MCF 10A (cell line): Measurements from ENCODE around the gene FNDC8. TPM values are rescaled to one million over a fixed set of nuclear protein-coding genes. Genes with fewer than 3 reads are reported as not detected.

Source experiments
- BruUV-seq: library from RNA; stranded (reverse); fragments of 400-500 nt; replicated peaks from 2 replicates; lab custom pipeline; 2021; lab: Mats Ljungman, UMichigan
- CTCF ChIA-PET: fragments of 300-600 bp; sonication (Branson Sonifier 250); formaldehyde crosslinking; extraction: SDS; loops from one replicate; lab custom pipeline; 2021; ENCODE audit warnings: antibody characterized with exemption, inconsistent platforms; lab: Yijun Ruan, JAX
- POLR2A ChIA-PET: fragments of 300-600, 350-650 bp; sonication (Branson Sonifier 250); formaldehyde crosslinking; extraction: SDS; loops from one replicate; lab custom pipeline; 2020; ENCODE audit warnings: antibody characterized with exemption, inconsistent platforms; lab: Yijun Ruan, JAX
- DNase-seq: peaks from one replicate; pipeline ENCODE4 v3.0.0-alpha.2; 2018; ENCODE audit not compliant: unreplicated experiment
- H3K27ac Mint-ChIP-seq: one replicate; pipeline ENCODE4 v1.8.0; 2022; ENCODE audit warnings: mild to moderate bottlenecking, low read depth, mixed read lengths; ENCODE audit not compliant: unreplicated experiment
- H3K27me3 Mint-ChIP-seq: one replicate; pipeline ENCODE4 v1.8.0; 2022; ENCODE audit warnings: mixed read lengths; ENCODE audit not compliant: insufficient read depth, unreplicated experiment
- H3K36me3 Mint-ChIP-seq: one replicate; pipeline ENCODE4 v1.8.0; 2022; ENCODE audit warnings: mild to moderate bottlenecking, moderate library complexity, mixed read lengths; ENCODE audit not compliant: insufficient read depth, unreplicated experiment
- H3K4me1 Mint-ChIP-seq: one replicate; pipeline ENCODE4 v1.8.0; 2022; ENCODE audit warnings: mixed read lengths; ENCODE audit not compliant: insufficient read depth, unreplicated experiment
- H3K4me3 Mint-ChIP-seq: one replicate; pipeline ENCODE4 v1.8.0; 2022; ENCODE audit warnings: mild to moderate bottlenecking, moderate library complexity, mixed read lengths; ENCODE audit not compliant: unreplicated experiment
- H3K9me3 Mint-ChIP-seq: one replicate; pipeline ENCODE4 v1.8.0; 2022; ENCODE audit warnings: mixed read lengths; ENCODE audit not compliant: unreplicated experiment
- intact Hi-C: fragments of 100-400 bp; cut with micrococcal nuclease; formaldehyde crosslinking; loops from 2 replicates; pipeline ENCODE4 v1.14.1; 2022
- total RNA-seq: library from RNA; stranded (reverse); gene quantifications from 2 replicates; pipeline ENCODE4 v1.2.3, GENCODE V29; 2022
- TF ChIP-seq, protein P1 (sequence below): fragments of 200-600 bp; IDR thresholded peaks from one replicate; pipeline ENCODE4 v1.8.0; 2022; ENCODE audit warnings: antibody characterized with exemption, mild to moderate bottlenecking; ENCODE audit not compliant: unreplicated experiment

The FNDC8 gene
- total RNA-seq, 1 experiment from 2014 or later: not detected

DNA sequence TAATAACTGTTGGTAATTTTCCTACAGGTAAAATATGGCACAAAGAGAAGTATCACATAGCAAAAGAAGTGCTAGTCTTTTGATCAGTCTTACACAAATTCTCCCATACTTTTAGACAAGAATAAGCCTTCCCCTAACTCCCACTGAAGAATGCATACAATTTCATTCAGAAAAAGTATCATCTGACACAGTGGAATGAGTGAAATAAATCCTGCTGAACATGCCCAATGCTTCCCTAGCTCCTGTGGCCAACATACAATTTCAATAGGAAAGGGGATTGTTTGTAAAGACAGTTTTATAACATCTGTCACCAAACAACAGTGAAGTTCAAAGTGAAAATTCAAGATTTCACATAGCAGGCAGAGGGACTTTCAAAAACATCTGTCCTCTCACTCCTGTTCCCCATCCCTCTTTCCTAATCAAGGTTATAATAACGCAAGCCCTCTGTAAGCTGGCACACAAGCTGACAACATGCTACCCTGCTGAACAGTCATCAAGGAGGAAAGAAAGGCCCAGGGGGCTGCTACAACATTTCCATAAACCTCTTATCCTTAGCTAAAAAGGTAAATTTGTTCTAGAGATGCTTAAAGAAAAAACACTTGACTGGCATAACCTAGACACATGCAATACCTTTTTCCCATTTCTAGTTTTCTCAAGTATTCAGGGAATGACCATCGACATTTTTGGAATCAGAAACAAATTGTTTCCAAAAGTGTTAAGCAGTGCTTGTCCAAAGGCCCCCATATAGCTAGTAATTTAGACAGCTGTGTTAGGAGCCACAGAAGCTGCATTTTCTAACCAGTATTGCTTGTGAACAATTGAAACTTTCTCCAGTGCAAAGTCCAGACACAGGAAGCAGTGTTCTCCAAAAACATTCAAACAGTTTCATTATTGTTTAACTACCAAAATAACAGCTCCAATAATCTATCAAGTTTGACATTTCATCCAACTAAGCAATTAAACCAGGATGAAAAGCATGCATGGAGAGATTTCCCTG lies 46.4 kb upstream of the FNDC8 start:
- no peaks in the 10 kb centered on the region for H3K9me3 Mint-ChIP-seq
- CTCF ChIA-PET: interaction anchor here (0.9 to 1.9 kb wide), 4 partner anchors 9 to 15 kb away, joined by 3 to 12 read pairs (median 3); partner anchors contain the start of gene RFFL
- H3K27me3 Mint-ChIP-seq: no peaks in the 10 kb centered on the region
- intact Hi-C loops: no loop called here
- peaks cover 25% of the 10 kb centered on the region for H3K4me1 Mint-ChIP-seq
- H3K4me3 Mint-ChIP-seq: no peak overlapping the region
- no peak for DNase-seq
- peak overlapping the region; percentile 28 for H3K27ac Mint-ChIP-seq
- peaks cover 6% of the 10 kb centered on the region for H3K36me3 Mint-ChIP-seq
- POLR2A ChIA-PET: interaction anchor here (0.7 to 3.9 kb wide), 4 partner anchors 11 to 14 kb away, joined by 3 to 20 read pairs (median 4); partner anchors contain the start of gene RFFL
- no TSS peak for BruUV-seq
- TF ChIP-seq, protein P1, sequence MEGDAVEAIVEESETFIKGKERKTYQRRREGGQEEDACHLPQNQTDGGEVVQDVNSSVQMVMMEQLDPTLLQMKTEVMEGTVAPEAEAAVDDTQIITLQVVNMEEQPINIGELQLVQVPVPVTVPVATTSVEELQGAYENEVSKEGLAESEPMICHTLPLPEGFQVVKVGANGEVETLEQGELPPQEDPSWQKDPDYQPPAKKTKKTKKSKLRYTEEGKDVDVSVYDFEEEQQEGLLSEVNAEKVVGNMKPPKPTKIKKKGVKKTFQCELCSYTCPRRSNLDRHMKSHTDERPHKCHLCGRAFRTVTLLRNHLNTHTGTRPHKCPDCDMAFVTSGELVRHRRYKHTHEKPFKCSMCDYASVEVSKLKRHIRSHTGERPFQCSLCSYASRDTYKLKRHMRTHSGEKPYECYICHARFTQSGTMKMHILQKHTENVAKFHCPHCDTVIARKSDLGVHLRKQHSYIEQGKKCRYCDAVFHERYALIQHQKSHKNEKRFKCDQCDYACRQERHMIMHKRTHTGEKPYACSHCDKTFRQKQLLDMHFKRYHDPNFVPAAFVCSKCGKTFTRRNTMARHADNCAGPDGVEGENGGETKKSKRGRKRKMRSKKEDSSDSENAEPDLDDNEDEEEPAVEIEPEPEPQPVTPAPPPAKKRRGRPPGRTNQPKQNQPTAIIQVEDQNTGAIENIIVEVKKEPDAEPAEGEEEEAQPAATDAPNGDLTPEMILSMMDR: no peak

GRCh38 chr17:35076874-35077273 lies 44.5 kb upstream of the FNDC8 start:
- no peaks in the 10 kb centered on the region for H3K36me3 Mint-ChIP-seq
- intact Hi-C loops: no loop called here
- BruUV-seq: no TSS peak
- TF ChIP-seq, protein P1: no peak
- no peak for DNase-seq
- H3K4me1 Mint-ChIP-seq: peaks cover 29% of the 10 kb centered on the region
- ChIA-PET POLR2A (interaction anchor here (0.6 to 2.4 kb wide), 5 partner anchors 8 to 57 kb away, joined by 3 to 11 read pairs (median 5); partner anchors contain the start of gene RFFL), CTCF (interaction anchor here (0.7 to 1.2 kb wide), 3 partner anchors 9 to 13 kb away, joined by 3 to 6 read pairs (median 5); no protein-coding TSS in a partner anchor)
- H3K9me3 Mint-ChIP-seq: no peaks in the 10 kb centered on the region
- no peak overlapping the region for H3K4me3 Mint-ChIP-seq
- no peaks in the 10 kb centered on the region for H3K27me3 Mint-ChIP-seq
- H3K27ac Mint-ChIP-seq: no peak overlapping the region

GRCh38 chr17:35079547-35080423 lies 41.6 kb upstream of the FNDC8 start:
- CTCF ChIA-PET: interaction anchor here (0.7 to 1.8 kb wide), 4 partner anchors 10 to 81 kb away, joined by 3 to 6 read pairs (median 5); no protein-coding TSS in a partner anchor
- H3K4me1 Mint-ChIP-seq: peaks cover 22% of the 10 kb centered on the region
- DNase-seq: peak; percentile 72

More at GRCh38 chr17:35079547-35080423, 41.6 kb upstream of the FNDC8 start:
- H3K27me3 Mint-ChIP-seq: no peaks in the 10 kb centered on the region
- H3K4me3 Mint-ChIP-seq: no peak overlapping the region
- intact Hi-C loops: loop anchor here (2.0 kb wide), 1 partner anchor 17 kb away; the partner anchor contains the start of gene RFFL
- H3K27ac Mint-ChIP-seq: peak overlapping the region; percentile 20
- H3K9me3 Mint-ChIP-seq: no peaks in the 10 kb centered on the region
- BruUV-seq: no TSS peak
- no peaks in the 10 kb centered on the region for H3K36me3 Mint-ChIP-seq
- POLR2A ChIA-PET: interaction anchor here (1.2 to 9.8 kb wide), 6 partner anchors 8 to 510 kb away, joined by 4 to 119 read pairs (median 4); partner anchors contain the start of genes RFFL and SLFN5
- TF ChIP-seq, protein P1: no peak
